Duodenal mucosa (tissue), 2 donors: ENCODE results near the gene NR4A2.

Source experiments
- H3K27ac ChIP-seq: one replicate; pipeline ENCODE4 v1.7.0; 2013; ENCODE audit warnings: low read depth, low read length
- H3K27me3 ChIP-seq, 2 donors: one replicate each; pipeline ENCODE4 v1.7.0; 2013; ENCODE audit warnings: low read length in 2 of 2, control low read depth in 1 of 2; ENCODE audit not compliant: insufficient read depth in 2 of 2, control insufficient read depth in 1 of 2
- H3K36me3 ChIP-seq, 2 donors: one replicate each; pipeline ENCODE4 v1.7.0; 2013; ENCODE audit warnings: low read length in 2 of 2, control low read depth in 1 of 2; ENCODE audit not compliant: insufficient read depth in 2 of 2, control insufficient read depth in 1 of 2
- H3K4me1 ChIP-seq, 2 donors: one replicate each; pipeline ENCODE4 v1.7.0; 2013; ENCODE audit warnings: low read length in 2 of 2, control low read depth in 1 of 2; ENCODE audit not compliant: insufficient read depth in 2 of 2, control insufficient read depth in 1 of 2
- H3K4me3 ChIP-seq, 2 donors: one replicate each; pipeline ENCODE4 v1.7.0; 2013; ENCODE audit warnings: low read length in 2 of 2, low read depth in 1 of 2
- H3K9ac ChIP-seq, 2 donors: one replicate each; pipeline ENCODE4 v1.7.0; 2013; ENCODE audit warnings: low read length in 2 of 2, low read depth in 1 of 2
- H3K9me3 ChIP-seq, 2 donors: one replicate each; pipeline ENCODE4 v1.7.0; 2013; ENCODE audit warnings: low read length in 2 of 2, control low read depth in 1 of 2; ENCODE audit not compliant: control insufficient read depth in 1 of 2

NR4A2 gene

GRCh38 chr2:156340377-156340776 lies 7.9 kb upstream of the NR4A2 start:
- peak overlapping the region; percentile 23 for H3K27ac ChIP-seq

GRCh38 chr2:156339865-156340264 lies 7.3 kb upstream of the NR4A2 start:
- Histone ChIP-seq H3K27me3 (no peaks in the 10 kb centered on the region), H3K9ac (no peak overlapping the region), H3K36me3 (no peaks in the 10 kb centered on the region), H3K9me3 (no peaks in the 10 kb centered on the region), H3K27ac (no peak overlapping the region), H3K4me1 (peaks cover 19 to 40% of the 10 kb centered on the region in 2 donors), H3K4me3 (no peak overlapping the region)

More at GRCh38 chr2:156340377-156340776, 7.9 kb upstream of the NR4A2 start:
- peaks cover 19 to 40% of the 10 kb centered on the region in 2 donors for H3K4me1 ChIP-seq
- no peaks in the 10 kb centered on the region for H3K9me3 ChIP-seq
- no peaks in the 10 kb centered on the region for H3K36me3 ChIP-seq
- H3K4me3 ChIP-seq, result peak overlapping the region in 1 of 2 donors; percentile 97
- H3K27me3 ChIP-seq, result no peaks in the 10 kb centered on the region
- peak overlapping the region in 1 of 2 donors; percentile 99 for H3K9ac ChIP-seq

- H3K27ac ChIP-seq, result no peak overlapping the region
- H3K9me3 ChIP-seq, result no peaks in the 10 kb centered on the region
- peaks cover 19 to 40% of the 10 kb centered on the region in 2 donors for H3K4me1 ChIP-seq
Observed at GRCh38 chr2:156339110-156339847, 6.8 kb upstream of the NR4A2 start.

GRCh38 chr2:156338578-156338977 lies 6.1 kb upstream of the NR4A2 start:
- Histone ChIP-seq H3K9me3 (no peaks in the 10 kb centered on the region), H3K27ac (no peak overlapping the region), H3K4me1 (peaks cover 19 to 40% of the 10 kb centered on the region in 2 donors), H3K4me3 (no peak overlapping the region), H3K9ac (no peak overlapping the region), H3K27me3 (no peaks in the 10 kb centered on the region), H3K36me3 (no peaks in the 10 kb centered on the region)

More at GRCh38 chr2:156339110-156339847, 6.8 kb upstream of the NR4A2 start:
- Histone ChIP-seq H3K9ac (no peak overlapping the region), H3K36me3 (no peaks in the 10 kb centered on the region), H3K27me3 (no peaks in the 10 kb centered on the region), H3K4me3 (no peak overlapping the region)

GRCh38 chr2:156334496-156335478 lies 2.3 kb upstream of the NR4A2 start:
- Histone ChIP-seq H3K4me3 (peak overlapping the region; percentile 76 to 96), H3K27ac (peak overlapping the region; percentile 98), H3K9me3 (no peaks in the 10 kb centered on the region), H3K27me3 (no peaks in the 10 kb centered on the region), H3K36me3 (peaks cover 0 to under 1% of the 10 kb centered on the region in 2 donors), H3K4me1 (peaks cover 14 to 36% of the 10 kb centered on the region in 2 donors), H3K9ac (peak overlapping the region; percentile 86 to 99)

- Histone ChIP-seq H3K27ac (peak overlapping the region; percentile 98), H3K36me3 (peaks cover 0 to 4% of the 10 kb centered on the region in 2 donors), H3K27me3 (no peaks in the 10 kb centered on the region), H3K9ac (peak overlapping the region; percentile 86 to 99), H3K4me3 (peak overlapping the region; percentile 76 to 96), H3K4me1 (peaks cover 12 to 29% of the 10 kb centered on the region in 2 donors), H3K9me3 (no peaks in the 10 kb centered on the region)
Observed at GRCh38 chr2:156333951-156334495, 1.5 kb upstream of the NR4A2 start.

- Histone ChIP-seq H3K9ac (peak overlapping the region; percentile 86 to 99), H3K27me3 (no peaks in the 10 kb centered on the region), H3K4me1 (peaks cover 7 to 23% of the 10 kb centered on the region in 2 donors), H3K9me3 (no peaks in the 10 kb centered on the region), H3K27ac (peak overlapping the region; percentile 98), H3K4me3 (peak overlapping the region; percentile 76 to 96), H3K36me3 (peaks cover 0 to 5% of the 10 kb centered on the region in 2 donors)
Observed at GRCh38 chr2:156333274-156333950, 891 bp upstream of the NR4A2 start.

GRCh38 chr2:156332284-156332533 lies 312 bp downstream of the NR4A2 start:
- Histone ChIP-seq H3K27ac (peak overlapping the region; percentile 98), H3K9ac (peak overlapping the region; percentile 86 to 99), H3K36me3 (peaks cover 0 to 8% of the 10 kb centered on the region in 2 donors), H3K4me1 (peaks cover 6 to 15% of the 10 kb centered on the region in 2 donors), H3K4me3 (peak overlapping the region; percentile 76 to 96), H3K27me3 (no peaks in the 10 kb centered on the region), H3K9me3 (no peaks in the 10 kb centered on the region)

GRCh38 chr2:156331572-156332283 lies 793 bp downstream of the NR4A2 start:
- Histone ChIP-seq H3K27ac (peak overlapping the region; percentile 98), H3K27me3 (no peaks in the 10 kb centered on the region), H3K9me3 (no peaks in the 10 kb centered on the region), H3K4me1 (peaks cover 6 to 15% of the 10 kb centered on the region in 2 donors), H3K9ac (peak overlapping the region; percentile 86 to 99), H3K4me3 (peak overlapping the region; percentile 76 to 96), H3K36me3 (peaks cover 0 to 8% of the 10 kb centered on the region in 2 donors)
